ENCODE data around the gene PRR36.

The PRR36 gene

DNA sequence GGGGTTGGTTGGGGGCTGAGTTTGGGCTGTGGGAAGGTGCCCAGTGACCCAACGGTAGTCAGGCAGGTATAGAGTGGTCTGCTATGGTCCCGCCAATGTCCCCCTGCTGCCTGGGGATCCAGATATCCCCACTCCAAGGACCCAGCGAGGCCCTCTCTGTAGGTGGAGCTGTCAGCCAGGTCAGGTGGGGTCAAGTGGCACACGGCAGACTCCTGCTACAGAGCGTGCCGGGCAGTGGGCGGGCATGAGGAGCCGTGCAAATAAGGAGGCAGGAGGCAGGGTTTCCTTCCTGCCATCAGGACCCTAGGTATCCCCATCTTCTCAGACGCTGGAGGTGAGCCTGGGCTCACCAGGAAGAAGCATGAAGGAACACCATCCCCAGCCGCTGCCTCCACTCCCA is 29.2 kb downstream of the PRR36 start:
- H3K4me3 ChIP-seq (ENCODE audit: low read depth, low read length): no peak overlapping the region
- TF ChIP-seq, protein P1, sequence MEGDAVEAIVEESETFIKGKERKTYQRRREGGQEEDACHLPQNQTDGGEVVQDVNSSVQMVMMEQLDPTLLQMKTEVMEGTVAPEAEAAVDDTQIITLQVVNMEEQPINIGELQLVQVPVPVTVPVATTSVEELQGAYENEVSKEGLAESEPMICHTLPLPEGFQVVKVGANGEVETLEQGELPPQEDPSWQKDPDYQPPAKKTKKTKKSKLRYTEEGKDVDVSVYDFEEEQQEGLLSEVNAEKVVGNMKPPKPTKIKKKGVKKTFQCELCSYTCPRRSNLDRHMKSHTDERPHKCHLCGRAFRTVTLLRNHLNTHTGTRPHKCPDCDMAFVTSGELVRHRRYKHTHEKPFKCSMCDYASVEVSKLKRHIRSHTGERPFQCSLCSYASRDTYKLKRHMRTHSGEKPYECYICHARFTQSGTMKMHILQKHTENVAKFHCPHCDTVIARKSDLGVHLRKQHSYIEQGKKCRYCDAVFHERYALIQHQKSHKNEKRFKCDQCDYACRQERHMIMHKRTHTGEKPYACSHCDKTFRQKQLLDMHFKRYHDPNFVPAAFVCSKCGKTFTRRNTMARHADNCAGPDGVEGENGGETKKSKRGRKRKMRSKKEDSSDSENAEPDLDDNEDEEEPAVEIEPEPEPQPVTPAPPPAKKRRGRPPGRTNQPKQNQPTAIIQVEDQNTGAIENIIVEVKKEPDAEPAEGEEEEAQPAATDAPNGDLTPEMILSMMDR (IDR thresholded peaks at IDR 0.05; ENCODE audit: insufficient read depth, low read depth, low read length, missing control alignments): no peak
- no peak for DNase-seq (ENCODE audit: low read depth)

DNA sequence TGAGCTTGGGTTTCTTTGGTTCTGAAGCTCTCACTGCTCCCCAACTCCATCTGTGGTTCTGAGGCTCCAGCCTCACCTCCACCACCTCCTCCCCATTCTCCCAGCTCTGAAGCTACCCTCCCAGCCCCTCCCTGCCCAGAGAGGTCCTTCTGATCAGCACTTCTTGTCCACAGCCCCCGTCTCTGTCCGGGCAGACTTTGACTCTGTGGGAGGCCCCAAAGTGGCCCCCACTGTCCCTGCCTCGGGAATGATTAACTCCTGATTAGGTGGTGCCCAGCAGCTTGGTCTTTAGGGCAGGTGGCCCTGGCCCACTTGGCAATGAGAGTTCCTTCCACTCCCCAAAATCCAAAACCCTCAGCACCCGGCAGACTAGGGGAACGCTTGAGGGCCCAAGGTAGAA is 29.8 kb downstream of the PRR36 start:
- DNase-seq (ENCODE audit: low read depth): no peak
- TF ChIP-seq, protein P1 (IDR thresholded peaks at IDR 0.05; ENCODE audit: insufficient read depth, low read depth, low read length, missing control alignments): no peak

DNA sequence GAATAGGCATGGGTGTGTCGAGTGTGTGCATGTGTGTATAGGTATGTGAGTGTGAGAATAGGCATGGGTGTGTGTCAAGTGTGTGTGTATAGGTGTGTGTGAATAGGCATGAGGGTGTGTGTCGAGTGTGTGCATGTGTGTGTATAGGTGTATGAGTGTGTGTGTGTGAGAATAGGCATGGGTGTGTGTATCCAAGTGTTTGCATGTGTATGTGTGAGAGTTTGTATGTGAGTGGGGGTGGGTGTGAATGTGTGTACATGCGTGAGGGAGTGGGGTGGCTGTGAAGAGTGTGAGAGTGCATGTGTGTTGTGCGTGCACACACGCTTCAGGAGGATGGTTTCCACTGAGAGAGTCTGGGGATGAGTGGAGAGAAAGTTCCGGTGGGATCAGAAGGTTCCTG is 30.7 kb downstream of the PRR36 start:
- no peak for DNase-seq (ENCODE audit: low read depth)
- TF ChIP-seq, protein P1 (IDR thresholded peaks at IDR 0.05; ENCODE audit: insufficient read depth, low read depth, low read length, missing control alignments): no peak
- H3K4me3 ChIP-seq (ENCODE audit: low read depth, low read length): no peak overlapping the region

More for the DNA sequence above, 29.8 kb downstream of the PRR36 start:
- no peak overlapping the region for H3K4me3 ChIP-seq (ENCODE audit: low read depth, low read length)

DNA sequence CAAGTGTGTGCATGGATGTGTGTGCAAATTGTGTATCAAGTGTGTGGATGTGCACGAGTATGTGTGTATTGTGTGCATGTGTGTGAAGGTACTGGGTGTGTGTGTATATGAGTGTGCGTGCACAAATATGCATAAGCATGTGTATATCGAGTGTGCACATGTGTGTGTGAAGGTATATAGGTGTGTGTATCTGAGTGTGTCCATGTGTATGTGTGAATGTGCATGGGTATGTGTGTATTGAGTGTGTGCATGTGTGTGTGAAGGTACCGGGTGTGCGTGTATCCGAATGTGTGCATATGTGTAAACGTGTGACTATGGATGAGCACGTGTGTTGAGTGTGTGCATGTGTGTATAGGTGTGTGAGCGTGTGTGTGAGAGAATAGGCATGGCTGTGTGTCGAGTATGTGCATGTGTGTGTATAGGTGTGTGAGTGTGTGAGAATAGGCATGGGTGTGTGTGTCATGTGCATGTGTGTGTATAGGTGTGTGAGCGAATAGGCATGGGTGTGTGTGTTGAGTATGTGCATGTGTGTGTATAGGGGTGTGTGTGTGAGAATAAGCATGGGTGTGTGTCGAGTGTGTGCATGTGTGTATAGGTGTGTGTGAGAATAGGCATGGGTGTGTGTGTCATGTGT is 31.4 kb downstream of the PRR36 start:
- TF ChIP-seq, protein P1 (IDR thresholded peaks at IDR 0.05; ENCODE audit: insufficient read depth, low read depth, low read length, missing control alignments): no peak

DNA sequence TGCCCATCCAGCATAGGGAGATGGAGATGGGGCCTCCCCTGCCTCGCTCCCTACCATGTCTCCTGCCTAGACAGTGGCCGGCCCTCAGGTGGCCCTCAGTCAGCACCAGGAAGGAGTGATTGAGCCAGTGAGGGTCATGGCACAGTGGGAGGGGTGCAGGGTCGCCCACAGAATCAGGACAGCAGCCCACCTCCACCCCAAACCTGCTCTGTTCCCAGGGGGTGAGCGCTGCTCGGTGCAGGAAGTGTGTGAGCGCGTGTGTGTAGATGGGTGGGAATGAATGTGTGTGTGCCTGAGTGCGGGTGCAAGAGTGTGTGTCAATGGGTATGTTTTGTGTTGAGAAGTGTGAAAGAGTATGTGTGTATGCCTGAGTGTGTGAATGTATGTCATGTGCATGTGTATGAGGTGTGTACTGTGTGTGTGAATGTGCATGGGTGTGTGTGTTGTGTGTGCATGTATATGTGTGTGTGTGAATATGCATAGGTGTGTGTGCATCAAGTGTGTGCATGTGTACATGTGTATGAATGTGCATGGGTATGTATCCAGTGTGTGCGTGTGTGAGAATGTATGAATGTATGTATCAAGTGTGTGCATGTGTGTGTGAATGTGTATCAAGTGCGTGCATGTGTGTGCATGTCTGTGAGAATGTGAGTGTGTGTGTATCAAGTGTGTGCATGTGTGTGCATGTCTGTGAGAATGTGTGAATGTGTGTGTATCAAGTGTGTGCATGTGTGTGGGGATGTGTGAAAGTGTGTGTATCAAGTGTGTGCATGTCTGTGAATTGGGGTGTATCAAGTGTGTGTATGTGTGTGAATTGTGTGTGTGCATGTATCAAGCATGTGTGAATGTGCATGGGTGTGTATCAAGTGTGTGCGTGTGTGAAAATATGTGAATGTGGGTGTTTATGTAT is 32.2 kb downstream of the PRR36 start:
- no peak for DNase-seq (ENCODE audit: low read depth)
- TF ChIP-seq, protein P1 (IDR thresholded peaks at IDR 0.05; ENCODE audit: insufficient read depth, low read depth, low read length, missing control alignments): no peak

More for the DNA sequence above, 31.4 kb downstream of the PRR36 start:
- H3K4me3 ChIP-seq (ENCODE audit: low read depth, low read length): no peak overlapping the region
- no peak for DNase-seq (ENCODE audit: low read depth)

DNA sequence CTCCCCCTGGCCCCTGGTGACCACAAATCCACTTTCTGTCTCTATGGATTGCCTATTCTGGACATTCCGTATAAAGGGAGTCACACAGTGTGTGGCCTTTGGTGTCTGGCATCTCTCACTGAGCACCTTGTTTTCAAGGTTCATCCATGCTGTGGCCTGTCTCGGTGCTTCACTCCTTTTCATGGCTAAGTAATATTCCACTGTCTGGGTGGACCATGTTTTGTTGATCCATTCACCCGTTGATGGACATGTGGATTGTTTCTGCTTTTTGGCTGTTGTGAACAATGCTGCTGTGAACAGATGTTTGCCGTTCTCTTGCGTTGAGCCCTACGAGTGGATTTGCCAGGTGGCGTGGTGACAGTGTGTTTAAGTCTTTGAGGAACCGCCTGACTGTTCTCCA is 33.6 kb downstream of the PRR36 start:
- no peak overlapping the region for H3K4me3 ChIP-seq (ENCODE audit: low read depth, low read length)
- no peak for DNase-seq (ENCODE audit: low read depth)
- TF ChIP-seq, protein P1 (IDR thresholded peaks at IDR 0.05; ENCODE audit: insufficient read depth, low read depth, low read length, missing control alignments): no peak

More for the DNA sequence above, 32.2 kb downstream of the PRR36 start:
- H3K4me3 ChIP-seq (ENCODE audit: low read depth, low read length): no peak overlapping the region

Measured in GM12865 (cell line).